HEK293 (cell line): ENCODE measurements around the gene DDX25.

Experiments used
- YY2 ChIP-seq: fragments of 450-650 bp; formaldehyde crosslinking; IDR thresholded peaks from 2 replicates; pipeline ENCODE4 v1.5.1; 2016; ENCODE audit warnings: missing biosample characterization, missing genetic modification characterization
- ZNF133 ChIP-seq: fragments of 450-650 bp; formaldehyde crosslinking; IDR thresholded peaks from 2 replicates; pipeline ENCODE4 v1.5.1; 2016; ENCODE audit warnings: missing biosample characterization, missing genetic modification characterization
- ZNF549 ChIP-seq: fragments of 450-650 bp; IDR thresholded peaks from 2 replicates; pipeline ENCODE4 v1.5.1; 2018; ENCODE audit warnings: missing biosample characterization, missing genetic modification characterization, mild to moderate bottlenecking, inconsistent platforms, moderate library complexity
- ZNF704 ChIP-seq: fragments of 450-650 bp; formaldehyde crosslinking; IDR thresholded peaks from 2 replicates; pipeline ENCODE4 v1.5.1; 2016; ENCODE audit warnings: missing biosample characterization, missing genetic modification characterization

DNA sequence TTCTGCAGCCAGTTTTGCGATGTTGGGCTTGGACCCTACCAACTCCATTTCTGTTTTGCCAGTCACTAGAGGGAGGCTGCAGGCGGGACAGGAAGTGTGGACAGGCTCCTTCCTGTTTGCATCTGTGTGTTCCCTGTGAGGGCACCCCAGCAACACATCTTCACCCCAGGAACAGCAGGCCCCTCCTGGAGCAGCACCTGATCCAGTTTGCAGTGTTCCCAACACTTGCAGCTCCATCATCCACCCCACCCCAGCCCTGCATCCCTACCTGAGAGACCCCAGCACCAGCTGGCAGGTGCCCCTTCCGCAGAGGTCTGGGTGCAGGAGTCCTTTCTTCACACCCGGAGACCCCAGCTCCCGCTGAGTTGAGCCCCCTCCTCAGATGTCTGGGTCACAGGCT lies 34.1 kb downstream of the DDX25 start:
- no peak for TF ChIP-seq ZNF704 (tag by site-specific recombination)
- TF ChIP-seq ZNF133 = no peak
- no peak for TF ChIP-seq ZNF549 (tag by site-specific recombination)
- no peak for TF ChIP-seq YY2 (tag by site-specific recombination)
